Activated gamma-delta T cell treated with anti-CD3 and anti-CD28 coated beads, Interleukin-2, amount 50 U/mL, for 16 hours (primary cell): ENCODE data around the gene FCER2.

Experiments used
- DNase-seq: peaks from one replicate; pipeline ENCODE4 v3.0.0-alpha.2; 2020; ENCODE audit warnings: low read depth

FCER2 gene

DNA sequence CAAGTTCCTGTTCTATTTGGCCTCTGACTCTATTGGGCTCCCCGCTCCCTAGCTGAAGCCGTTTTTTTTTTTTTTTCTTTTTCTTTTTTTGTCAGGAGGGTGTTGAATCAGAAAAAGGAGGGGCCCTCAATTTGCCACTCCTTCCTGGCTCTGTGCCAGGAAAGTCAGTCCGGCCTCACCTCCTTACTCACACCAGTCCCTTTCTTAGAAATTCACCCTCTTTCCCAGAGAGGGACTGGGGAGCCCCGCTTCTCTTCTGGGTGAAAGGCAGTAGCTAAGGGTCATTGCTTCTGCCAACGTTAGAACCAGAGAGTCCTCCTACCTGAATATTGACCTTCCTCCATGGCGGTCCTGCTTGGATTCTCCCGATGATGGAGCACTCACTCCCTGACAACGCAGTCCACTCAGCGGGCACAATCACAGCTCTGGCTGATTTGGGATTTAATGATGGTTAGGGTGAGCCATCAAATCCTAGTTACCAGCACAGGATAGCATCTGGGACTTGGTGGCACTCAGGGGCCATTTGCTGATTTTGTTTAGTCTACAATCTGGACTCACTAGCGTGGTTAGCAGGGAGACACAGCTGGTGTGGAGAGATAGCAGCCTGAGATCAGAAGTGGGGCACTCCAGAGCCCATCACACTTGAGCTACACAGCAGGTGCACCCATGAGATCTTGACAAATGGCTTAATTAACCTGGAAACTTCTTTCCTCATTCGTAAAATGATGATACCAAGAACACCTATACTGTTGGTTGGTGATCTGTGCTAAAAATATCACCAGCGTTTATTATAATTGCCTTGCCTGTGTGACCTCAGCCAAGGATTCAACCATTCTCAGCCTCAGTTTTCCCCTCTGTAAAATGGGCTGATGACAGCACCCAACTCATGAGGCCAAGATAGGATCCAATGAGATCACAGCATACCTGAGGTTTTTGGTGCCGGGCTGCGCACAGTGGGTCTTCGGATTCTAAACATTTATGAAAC, 2.2 kb downstream of the FCER2 start:
- DNase-seq, result no peak

DNA sequence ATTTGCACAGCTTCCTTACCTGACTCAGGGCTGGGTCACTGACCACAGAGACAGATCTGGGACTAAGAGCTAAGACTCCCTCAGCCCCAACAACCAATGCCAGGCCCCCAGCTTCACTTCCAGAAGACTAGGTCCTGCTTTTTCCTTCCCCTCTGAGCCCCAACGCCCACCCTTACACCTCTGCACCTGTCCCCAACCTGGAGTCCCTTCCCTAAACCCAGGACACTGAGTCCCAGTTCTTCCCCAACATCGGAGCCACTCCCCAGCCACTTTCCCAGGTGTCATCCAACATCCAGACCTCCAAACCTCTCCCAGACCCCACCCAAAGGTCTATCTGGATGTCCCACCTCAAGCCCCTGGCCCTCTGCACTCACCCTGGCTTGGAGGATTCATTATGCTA, 2.9 kb downstream of the FCER2 start:
- no peak for DNase-seq

DNA sequence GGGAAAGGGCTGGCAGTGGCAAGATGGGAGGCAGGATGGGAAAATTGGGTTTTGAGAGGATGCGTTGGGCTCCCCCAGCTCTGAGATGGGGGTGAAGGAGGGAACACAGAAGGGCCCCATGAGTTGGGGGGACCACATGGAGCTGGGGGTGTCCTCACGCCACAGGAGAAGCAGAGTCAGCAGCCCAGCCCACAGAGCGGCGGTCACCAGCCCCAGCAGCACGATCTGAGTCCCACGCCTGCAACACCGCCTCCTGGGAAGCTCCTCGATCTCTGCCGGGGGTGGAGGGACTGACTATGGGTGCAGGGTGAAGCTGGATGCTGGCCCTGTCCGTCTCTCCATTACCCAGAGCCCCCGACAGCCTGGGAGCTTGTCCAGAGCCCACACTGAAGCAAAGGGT, 3.3 kb downstream of the FCER2 start:
- no peak for DNase-seq

DNA sequence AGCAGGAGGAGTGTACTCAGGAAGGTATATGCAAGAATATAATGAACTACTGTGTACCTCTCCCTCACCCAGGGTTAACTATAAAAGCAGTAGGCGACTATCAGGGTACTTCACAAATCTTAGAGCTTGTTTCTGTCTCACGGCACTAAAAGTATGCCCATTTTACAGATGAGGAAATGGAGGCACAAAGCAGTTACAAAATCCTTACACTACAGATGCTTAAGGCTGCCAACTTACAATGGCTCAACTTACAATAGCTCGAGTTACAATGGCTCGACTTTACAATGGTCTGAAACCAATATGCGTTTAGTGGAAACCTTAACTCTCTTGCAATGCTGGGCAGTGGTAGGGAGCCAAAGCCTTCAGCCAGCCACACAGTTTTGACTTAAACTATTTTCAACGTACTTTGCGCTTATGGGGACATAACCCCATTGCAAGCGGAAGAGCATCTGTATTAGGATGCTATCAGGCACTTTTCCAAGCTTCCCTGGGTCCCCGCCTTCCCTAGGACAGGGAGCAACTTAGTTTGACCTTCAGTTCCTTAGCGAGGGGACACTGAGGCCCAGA, 4.1 kb downstream of the FCER2 start:
- DNase-seq, result no peak

DNA sequence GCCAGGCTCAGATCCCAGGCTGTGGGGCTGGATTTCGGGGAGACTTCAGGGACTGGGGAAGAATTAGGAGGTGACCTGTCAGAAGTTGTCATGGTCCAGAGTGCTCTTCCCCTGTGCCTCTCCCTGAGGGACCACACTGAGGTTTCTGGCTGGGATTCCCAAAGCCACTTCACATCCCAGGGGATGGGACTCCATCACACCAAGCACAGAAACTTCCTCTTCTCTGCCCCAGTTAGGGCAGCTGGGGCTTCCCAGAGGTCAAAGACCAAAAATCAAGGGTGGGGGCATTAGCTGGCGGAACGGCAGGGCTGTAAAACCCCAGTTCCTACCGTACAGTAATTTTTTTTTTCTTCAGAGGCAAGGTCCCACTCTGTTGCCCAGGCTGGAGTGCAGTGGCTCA, 7.4 kb downstream of the FCER2 start:
- DNase-seq, result no peak

DNA sequence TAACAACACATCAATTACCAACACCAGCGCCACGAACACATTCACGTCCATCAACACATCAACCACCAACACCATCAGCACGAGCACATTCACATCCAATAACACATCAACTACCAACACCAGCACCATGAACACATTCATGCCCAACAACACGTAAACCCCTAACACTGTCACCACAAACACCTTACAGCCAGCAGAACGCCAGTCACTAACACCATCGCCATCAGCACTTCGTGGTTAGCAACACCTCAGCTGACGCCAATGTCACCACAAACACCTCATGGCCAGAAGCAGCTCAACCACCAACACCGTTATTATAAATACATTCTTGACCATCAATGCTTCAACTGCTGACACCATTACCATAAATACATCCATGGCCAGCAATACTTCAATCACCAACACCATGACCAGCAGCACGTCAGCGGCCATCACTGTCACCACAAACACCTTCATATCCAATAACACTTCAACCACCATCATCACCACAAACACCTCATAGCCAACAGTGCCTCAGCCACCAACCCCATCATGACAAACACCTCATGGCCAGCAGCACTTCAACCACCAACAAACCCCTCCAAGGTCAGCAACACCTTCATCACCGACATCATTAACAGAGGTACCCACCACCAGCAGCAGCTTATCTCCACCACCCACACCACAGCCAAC, 9.4 kb downstream of the FCER2 start:
- no peak for DNase-seq

DNA sequence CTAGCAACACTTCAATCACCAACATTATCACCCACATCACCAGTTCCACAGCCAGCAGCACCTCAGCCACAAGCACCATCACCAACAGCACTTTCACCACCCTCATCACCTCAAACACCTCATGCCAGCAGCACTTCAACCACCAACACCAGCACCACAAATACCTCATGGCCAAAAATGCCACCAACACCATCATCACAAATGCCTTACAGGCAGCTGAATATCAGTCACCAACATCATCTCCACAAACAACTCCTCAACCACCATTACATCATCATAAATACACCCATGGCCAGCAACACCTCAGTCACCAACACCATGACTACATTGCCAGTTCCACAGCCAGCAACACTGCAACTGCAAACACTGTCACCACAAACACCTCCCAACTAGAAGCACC, 10.4 kb downstream of the FCER2 start:
- peak; percentile 24 for DNase-seq

DNA sequence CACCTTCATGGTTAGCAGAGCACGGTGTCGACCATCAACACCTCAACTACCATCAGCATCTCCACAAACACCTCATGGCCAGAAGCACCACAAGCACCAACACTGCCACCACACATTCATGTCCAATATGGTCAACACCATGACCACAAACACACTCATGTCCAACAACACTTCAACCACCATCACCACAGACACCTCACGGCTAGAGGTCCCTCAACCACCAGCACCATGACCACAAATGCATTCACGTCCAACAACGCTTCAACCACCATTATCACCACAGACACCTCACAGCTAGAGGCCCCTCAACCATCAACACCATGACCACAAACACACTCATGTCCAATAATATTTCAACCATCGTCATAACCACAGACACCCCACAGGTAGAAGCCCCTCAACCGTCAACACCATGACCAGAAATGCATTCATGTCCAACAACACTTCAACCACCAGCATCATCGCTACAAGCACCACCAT, 11.1 kb downstream of the FCER2 start:
- DNase-seq, result no peak

DNA sequence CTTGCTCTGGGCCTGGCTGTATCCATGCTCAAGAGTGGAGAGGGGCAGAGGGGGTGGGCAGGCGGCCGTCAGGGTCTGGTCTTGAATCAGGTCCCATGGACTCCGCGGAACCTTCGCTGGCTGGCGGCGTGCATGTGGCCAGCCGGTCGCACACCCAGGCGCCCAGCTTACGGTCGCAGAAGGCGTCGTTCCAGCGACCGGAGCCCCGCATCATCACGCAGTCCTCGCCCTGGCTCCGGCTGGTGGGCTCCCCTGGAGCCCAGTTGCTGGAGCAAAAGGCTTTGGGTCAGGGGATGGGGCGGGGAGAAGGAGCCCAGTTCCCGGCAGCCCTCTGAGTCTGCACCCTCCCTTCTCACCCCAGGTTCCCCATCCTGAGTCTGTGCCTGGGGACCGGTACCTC, 12.8 kb downstream of the FCER2 start:
- no peak for DNase-seq

DNA sequence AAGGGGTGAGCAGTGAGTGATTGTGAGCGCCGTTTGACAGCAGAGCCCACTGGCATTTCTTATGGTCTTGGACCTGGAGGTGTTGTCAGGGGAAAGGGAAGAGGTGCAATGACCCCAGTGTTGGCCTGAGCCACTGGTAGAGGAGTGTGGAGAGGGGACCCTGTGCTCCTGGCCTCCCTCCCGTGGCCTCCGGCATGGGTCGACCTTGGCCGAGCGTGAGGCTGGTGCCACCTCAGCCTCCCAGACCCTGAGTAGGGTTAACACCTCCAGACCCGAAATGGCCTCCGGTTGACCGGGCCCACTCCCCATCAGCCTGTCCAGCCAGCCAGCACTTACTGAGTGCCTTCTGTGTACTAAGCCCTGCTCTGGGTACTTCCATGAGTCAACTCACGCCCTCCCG, 14.8 kb downstream of the FCER2 start:
- no peak for DNase-seq

DNA sequence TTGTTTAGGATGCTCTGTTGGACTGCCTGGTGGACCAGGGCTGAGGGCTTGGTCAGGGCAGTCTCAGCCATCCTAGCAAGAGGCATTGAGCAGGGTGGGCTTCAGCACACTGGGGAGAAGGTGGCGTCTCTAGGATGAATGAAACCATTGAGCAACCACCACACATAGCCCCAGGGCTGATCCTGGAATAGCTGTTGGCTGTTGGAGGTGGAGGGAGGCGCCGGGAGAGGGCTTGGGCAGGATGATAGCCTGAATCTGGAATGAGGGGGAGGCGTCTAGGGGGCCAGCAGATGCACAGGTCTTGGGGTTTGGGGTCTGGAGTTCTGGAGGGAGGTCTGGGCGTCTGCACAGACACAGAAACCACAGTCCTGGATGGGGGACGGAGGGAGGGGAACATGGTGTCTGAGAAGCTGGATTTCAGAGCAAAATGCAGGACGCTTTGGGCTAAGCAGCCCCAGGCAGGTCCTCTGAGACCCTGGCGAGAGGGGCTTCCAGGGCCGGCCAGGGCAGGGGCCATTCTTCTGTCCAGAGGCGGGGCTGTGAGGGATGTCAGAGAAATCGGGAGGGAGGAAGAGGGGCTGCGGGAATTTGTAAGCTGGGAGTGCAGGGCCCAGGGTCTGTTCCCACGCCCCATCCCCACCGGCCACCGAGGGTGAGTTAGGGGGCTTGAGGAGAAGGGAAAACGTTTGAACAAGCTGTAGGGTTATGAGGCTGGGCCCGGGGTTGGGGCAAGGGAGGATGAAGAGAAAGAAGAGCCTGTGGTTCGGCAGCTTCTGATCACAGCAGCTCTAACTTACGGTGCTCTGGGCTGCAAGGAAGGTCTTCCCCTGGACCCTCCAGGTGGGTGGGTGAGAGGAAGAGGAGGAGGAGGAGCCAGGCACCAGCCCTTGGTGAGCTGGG, 16.1 kb downstream of the FCER2 start:
- DNase-seq, result no peak

DNA sequence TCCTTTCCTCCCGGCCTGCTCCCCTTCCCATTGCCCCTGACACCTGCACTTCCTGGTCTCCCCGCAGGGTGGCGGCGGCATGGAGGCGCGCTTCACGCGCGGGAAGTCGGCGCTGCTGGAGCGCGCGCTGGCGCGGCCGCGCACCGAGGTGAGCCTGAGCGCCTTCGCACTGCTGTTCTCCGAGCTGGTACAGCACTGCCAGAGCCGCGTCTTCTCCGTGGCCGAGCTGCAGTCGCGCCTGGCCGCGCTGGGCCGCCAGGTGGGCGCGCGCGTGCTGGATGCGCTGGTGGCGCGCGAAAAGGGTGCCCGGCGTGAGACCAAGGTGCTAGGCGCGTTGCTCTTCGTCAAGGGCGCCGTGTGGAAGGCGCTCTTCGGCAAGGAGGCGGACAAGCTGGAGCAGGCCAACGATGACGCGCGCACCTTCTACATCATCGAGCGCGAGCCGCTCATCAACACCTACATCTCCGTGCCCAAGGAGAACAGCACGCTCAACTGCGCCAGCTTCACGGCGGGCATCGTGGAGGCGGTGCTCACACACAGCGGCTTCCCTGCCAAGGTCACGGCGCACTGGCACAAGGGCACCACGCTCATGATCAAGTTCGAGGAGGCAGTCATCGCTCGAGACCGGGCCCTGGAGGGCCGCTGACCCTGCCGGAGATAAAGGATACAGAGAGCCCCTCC, 19.6 kb downstream of the FCER2 start:
- DNase-seq, result no peak

DNA sequence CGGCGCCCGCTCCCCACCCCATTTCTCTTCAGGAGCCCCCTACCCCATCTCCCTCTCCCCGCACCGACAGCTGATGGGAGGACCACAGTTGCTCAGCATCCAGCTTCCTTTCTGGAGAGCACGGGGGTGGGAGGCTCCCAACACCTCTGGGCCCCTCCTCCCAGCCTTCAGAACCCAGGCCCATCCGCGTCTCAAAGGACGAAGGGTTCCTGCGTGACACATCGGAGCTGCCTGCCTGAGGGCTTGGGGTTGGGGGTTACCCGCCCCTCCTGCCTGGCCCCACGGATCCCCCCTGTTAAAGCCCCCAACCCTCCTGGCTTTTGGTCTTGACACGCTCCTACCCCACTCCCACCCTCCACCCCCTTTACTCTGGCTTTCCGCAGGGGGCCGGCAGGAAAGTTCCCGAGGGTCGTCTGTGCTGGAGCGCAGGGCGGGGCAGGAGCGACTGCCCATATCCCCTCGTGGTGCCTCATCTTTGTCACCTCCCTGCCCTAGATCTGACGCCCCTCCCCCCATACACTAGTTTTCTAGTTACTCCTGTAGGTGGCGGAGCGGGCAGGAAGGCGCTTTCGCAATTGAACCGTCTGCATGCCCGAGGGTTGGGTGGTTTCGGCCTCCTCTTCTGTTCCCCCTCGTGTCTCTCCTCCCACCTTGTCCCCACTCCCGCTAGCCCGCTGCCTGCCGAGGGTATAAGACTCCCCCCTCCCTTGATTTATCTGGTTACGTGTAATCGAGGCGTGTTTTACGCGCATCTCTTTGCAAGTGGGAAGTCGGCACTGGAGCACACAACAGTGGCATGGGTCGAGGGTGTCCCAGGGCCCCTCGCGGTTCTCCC, 20.4 kb downstream of the FCER2 start:
- DNase-seq, result peak; percentile 82

DNA sequence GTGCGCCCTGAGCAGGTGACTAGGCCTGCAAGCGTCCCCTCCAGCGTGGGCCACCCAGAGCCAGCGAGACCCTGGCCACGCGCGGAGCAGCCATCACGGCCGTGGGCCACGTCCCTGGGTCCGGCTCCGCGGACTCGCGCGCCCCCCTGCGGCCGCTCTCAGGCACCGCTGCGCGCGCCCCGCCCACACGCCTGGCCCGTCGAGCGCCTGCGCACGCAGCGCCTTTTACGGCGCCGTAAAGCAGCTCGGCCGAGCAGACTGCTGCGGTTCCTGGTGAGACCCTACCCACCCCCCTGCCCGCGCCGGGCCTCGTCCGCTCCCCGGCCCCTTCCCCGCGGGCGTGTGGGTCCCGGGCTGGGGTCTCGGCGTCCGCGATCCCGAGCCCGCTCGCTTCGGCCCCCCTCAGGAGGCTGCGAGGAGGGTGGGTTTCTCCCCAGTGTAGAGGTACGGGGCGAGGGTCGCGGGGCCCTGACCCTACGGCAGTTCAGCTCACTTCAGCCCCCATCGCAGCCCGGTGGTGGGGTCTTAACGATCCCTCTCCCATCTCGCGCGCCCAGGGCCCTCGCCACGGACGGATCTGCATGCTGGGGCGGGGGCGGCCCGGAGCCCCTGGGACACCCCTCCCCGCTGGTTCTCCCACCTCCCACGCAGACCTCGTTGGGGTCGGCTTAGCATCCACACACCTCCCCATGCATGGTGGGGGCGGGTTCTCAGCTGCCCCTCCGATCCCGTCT, 21.2 kb downstream of the FCER2 start, which contains the start of gene TRAPPC5:
Gene TRAPPC5, plus strand, starts transcription at position 228 of the 734 bp plus-strand sequence. CDS start 1,421 bp downstream, outside the sequence.
- peak; percentile 75 for DNase-seq

DNA sequence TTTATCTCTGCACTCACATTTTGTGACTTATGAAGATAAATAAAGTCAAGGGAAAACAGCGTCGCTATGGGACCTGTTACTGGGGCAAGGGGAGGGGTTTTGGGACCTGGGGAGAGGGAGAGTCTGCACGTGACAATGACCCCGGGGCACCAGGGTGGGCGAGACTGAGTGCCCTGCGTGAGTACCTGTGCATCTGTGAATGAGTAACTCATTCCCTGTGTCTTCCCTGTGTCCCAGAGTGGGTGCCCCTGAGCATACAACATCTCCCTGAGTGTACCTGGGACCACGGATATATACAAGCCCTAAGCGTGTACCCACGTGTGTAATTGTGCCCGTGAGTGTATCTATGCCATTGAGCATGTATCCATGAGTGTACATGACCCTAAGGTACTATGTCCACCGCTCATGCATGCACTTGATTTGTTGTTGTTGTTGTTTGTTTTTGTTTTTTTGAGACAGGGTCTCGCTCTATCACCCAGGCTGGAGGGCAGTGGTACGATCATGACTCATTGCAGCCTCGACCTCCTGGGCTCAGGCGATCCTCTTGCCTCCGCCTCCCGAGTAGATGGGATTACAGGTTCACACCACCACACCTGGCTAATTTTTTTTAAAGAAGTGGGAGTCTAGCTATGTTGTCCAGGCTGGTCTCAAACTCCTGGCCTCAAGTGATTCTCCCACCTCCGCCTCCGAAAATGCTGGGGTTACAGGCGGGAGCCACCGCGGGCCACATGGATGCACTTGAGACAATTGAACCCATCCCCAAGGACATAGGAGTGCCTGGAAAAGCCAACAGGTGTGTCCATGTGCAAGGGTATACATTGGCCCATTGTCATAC, 21.9 kb downstream of the FCER2 start:
- no peak for DNase-seq

DNA sequence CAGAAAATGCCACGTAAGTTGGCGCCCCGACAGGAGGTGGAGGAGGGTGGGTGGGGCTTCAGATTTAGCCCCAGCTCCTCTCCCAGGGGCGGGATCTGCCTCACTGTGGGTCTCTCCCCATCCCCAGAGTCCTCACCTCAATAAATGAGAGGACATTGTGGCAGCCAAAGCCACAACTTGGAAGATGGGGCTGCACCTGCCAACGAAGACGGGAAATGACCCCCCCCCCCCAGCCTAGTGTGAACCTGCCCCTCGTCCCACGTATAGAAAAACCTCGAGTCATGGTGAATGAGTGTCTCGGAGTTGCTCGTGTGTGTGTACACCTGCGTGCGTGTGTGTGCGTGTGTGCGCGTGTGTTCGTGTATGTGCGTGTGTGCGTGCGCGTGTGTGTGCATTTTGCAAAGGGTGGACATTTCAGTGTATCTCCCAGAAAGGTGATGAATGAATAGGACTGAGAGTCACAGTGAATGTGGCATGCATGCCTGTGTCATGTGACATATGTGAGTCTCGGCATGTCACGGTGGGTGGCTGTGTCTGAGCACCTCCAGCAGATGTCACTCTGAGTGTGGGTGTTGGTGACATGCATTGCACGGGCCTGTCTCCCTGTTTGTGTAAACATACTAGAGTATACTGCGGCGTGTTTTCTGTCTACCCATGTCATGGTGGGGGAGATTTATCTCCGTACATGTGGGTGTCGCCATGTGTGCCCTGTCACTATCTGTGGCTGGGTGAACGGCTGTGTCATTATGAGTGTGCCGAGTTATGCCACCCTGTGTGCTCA, 22.8 kb downstream of the FCER2 start:
- DNase-seq, result peak; percentile 42

DNA sequence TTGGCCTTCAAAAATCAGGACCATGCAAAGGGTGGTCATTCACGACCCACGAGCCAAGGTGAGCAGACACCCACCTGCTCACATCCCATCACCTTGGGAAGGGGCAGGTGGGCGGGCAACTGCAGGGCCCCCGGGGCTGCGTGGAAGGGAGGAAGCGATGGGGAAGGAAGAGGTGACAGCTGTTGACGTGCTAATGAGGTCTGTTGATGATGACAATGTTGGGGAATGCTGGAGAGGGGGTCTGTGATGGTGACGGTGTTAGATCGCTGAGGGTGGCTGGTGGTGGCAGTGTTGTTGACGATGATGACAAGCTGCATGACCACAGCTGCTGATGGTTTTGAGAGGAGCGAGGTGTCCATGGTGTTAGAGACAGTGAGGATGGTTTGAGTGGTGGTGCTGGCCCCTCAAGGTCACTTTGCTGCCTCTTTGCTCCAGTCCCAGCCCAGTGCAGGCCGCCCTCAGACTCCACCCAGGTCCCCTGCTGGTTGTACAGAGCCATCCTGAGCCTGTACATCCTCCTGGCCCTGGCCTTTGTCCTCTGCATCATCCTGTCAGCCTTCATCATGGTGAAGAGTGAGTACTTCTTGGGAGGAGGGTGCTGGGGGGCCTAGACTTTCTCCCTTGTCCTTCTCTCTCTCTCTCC, 24.1 kb downstream of the FCER2 start:
- DNase-seq, result no peak
